Fibroblast of pulmonary artery (primary cell): ENCODE results near the gene VEGFB.

ENCODE experiments used
- DNase-seq: peaks from one replicate; pipeline ENCODE4 v3.0.0-alpha.2; 2010; ENCODE audit warnings: low read depth
- H3K4me3 ChIP-seq: replicated peaks from 2 replicates; pipeline ENCODE4 v1.5.1; 2011; ENCODE audit warnings: low read depth, mild to moderate bottlenecking, control low read depth, low read length, moderate library complexity
- TF ChIP-seq, protein P1 (sequence below): IDR thresholded peaks from 2 replicates; pipeline ENCODE4 v1.5.1; 2011; ENCODE audit warnings: mild to moderate bottlenecking, control low read depth, low read length, inconsistent platforms; ENCODE audit errors: missing control alignments

Gene VEGFB

DNA sequence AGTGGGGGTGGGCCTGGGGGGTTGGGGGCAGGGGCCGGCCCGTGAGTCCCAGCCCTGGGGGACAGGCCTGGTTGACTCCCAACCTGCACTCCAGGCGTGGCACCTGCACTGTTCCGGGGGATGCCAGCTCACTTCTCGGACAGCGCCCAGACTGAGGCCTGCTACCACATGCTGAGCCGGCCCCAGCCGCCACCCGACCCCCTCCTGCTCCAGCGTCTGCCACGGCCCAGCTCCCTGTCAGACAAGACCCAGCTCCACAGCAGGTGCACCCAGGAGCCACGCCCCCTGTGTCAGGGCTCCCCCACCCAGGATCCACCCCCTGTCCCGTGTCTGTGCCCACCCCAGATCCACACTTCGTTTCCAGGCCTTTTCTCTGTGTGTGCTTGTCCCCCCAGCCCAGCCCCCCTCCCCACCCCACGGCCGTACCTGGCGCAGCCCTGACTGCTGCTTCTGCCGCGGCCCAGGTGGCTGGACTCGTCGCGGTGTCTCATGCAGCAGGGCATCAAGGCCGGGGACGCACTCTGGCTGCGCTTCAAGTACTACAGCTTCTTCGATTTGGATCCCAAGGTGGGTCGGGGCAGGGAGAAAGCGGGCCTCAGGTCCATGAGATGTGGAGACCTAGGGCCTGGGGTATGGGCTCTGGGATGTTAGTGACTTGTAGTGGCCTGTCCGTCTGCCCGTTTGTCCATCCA, 23.1 kb upstream of the VEGFB start:
- no peak for DNase-seq
- TF ChIP-seq, protein P1, sequence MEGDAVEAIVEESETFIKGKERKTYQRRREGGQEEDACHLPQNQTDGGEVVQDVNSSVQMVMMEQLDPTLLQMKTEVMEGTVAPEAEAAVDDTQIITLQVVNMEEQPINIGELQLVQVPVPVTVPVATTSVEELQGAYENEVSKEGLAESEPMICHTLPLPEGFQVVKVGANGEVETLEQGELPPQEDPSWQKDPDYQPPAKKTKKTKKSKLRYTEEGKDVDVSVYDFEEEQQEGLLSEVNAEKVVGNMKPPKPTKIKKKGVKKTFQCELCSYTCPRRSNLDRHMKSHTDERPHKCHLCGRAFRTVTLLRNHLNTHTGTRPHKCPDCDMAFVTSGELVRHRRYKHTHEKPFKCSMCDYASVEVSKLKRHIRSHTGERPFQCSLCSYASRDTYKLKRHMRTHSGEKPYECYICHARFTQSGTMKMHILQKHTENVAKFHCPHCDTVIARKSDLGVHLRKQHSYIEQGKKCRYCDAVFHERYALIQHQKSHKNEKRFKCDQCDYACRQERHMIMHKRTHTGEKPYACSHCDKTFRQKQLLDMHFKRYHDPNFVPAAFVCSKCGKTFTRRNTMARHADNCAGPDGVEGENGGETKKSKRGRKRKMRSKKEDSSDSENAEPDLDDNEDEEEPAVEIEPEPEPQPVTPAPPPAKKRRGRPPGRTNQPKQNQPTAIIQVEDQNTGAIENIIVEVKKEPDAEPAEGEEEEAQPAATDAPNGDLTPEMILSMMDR: no peak
- H3K4me3 ChIP-seq: no peak overlapping the region

GRCh38 chr11:64216879-64217278, 17.5 kb upstream of the VEGFB start:
- no peak overlapping the region for H3K4me3 ChIP-seq
- DNase-seq: no peak
- TF ChIP-seq, protein P1: no peak

DNA sequence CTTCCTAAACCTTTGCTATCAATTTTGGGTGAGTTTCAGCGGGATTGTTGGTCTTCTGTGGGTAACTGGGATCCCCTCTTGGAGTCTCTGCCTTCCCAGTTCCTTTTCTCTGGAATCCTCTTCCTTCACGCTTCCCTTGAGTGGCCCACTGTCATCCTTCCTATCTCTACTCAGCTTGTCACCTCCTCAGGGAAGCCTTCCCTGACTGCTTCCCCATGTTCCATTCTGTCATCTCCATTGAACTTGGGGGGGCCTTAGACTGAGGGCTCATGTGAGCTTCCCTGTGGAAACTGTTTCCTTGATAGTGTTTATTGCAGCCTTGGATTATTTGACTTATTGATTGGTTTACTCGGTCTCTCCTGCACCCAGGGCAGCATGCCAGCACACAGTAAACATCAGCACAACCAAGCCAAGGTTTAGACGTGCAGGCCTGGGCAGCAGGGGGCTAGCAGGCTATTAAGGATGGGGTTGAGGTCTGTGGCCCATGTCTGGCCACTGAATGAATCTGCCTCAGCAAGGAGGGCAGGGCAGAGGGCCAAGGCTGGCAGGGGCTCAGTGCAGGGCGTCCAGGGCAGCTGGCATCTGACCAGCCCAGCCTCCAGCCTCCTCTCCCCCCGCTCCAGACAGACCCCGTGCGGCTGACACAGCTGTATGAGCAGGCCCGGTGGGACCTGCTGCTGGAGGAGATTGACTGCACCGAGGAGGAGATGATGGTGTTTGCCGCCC, 15.6 kb upstream of the VEGFB start:
- TF ChIP-seq, protein P1: no peak
- no peak overlapping the region for H3K4me3 ChIP-seq
- no peak for DNase-seq

DNA sequence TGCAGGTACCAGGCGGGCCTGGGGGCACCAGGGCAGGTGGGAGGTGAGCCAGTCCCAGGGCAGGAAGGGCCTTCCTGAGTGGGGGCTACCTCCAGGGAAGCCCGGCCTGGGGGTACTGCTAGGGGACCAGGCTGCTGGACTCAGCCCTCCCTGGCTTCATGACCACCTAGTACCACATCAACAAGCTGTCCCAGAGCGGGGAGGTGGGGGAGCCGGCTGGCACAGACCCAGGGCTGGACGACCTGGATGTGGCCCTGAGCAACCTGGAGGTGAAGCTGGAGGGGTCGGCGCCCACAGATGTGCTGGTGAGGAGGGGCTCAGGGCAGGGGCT, 15.1 kb upstream of the VEGFB start:
- no peak for DNase-seq
- no peak overlapping the region for H3K4me3 ChIP-seq
- TF ChIP-seq, protein P1: no peak

GRCh38 chr11:64219755-64220154, 14.6 kb upstream of the VEGFB start:
- H3K4me3 ChIP-seq: no peak overlapping the region

GRCh38 chr11:64220271-64220670, 14.1 kb upstream of the VEGFB start:
- no peak for DNase-seq
- TF ChIP-seq, protein P1: no peak
- no peak overlapping the region for H3K4me3 ChIP-seq

More at GRCh38 chr11:64219755-64220154, 14.6 kb upstream of the VEGFB start:
- TF ChIP-seq, protein P1: no peak
- no peak for DNase-seq
